ENCODE measurements around the gene REEP1. TPM values are rescaled to one million over a fixed set of nuclear protein-coding genes. Genes with fewer than 3 reads are reported as not detected.
A peak's percentile ranks its signal among the peaks of the same experiment; 100 is the strongest.

REEP1 gene
- total RNA-seq, 1 donor from 2014 or later: 12.0 TPM

- H3K36me3 Mint-ChIP-seq (ENCODE audit: insufficient read depth): peaks cover 21% of the 10 kb centered on the region
Observed at GRCh38 chr2:86172610-86173009, 164.8 kb downstream of the REEP1 start.

GRCh38 chr2:86171295-86171694 is 166.1 kb downstream of the REEP1 start:
- TF ChIP-seq CTCF (IDR thresholded peaks at IDR 0.05; ENCODE audit: unreplicated experiment): no peak
- H3K9me3 Mint-ChIP-seq (ENCODE audit: low read depth): no peaks in the 10 kb centered on the region
- peaks cover 21% of the 10 kb centered on the region for H3K36me3 Mint-ChIP-seq (ENCODE audit: insufficient read depth)
- H3K27me3 Mint-ChIP-seq: no peaks in the 10 kb centered on the region
- H3K27ac Mint-ChIP-seq: no peak overlapping the region
- peaks cover 14% of the 10 kb centered on the region for H3K4me1 Mint-ChIP-seq (ENCODE audit: low read depth)
- H3K4me3 Mint-ChIP-seq (ENCODE audit: low read depth): no peak overlapping the region
- DNase-seq (ENCODE audit: low spot score, unreplicated experiment): no peak

More at GRCh38 chr2:86172610-86173009, 164.8 kb downstream of the REEP1 start:
- TF ChIP-seq CTCF (IDR thresholded peaks at IDR 0.05; ENCODE audit: unreplicated experiment): no peak
- H3K9me3 Mint-ChIP-seq (ENCODE audit: low read depth): no peaks in the 10 kb centered on the region
- peaks cover 19% of the 10 kb centered on the region for H3K4me1 Mint-ChIP-seq (ENCODE audit: low read depth)
- H3K27me3 Mint-ChIP-seq: no peaks in the 10 kb centered on the region
- no peak overlapping the region for H3K4me3 Mint-ChIP-seq (ENCODE audit: low read depth)
- H3K27ac Mint-ChIP-seq: peak overlapping the region; percentile 90
- DNase-seq (ENCODE audit: low spot score, unreplicated experiment): no peak

GRCh38 chr2:86170449-86170848 is 167.0 kb downstream of the REEP1 start:
- Mint-ChIP-seq H3K27me3 (no peaks in the 10 kb centered on the region), H3K36me3 (ENCODE audit: insufficient read depth) (peaks cover 22% of the 10 kb centered on the region), H3K9me3 (ENCODE audit: low read depth) (no peaks in the 10 kb centered on the region), H3K4me1 (ENCODE audit: low read depth) (peaks cover 6% of the 10 kb centered on the region), H3K4me3 (ENCODE audit: low read depth) (no peak overlapping the region), H3K27ac (no peak overlapping the region)
- no peak for DNase-seq (ENCODE audit: low spot score, unreplicated experiment)
- TF ChIP-seq CTCF (IDR thresholded peaks at IDR 0.05; ENCODE audit: unreplicated experiment): no peak

Small RNAs within 50 kb of the gene (microRNA-seq; reads per million reads assigned to microRNA genes)
- not detected for gene MIR4779 (ENCODE audit: borderline number of aligned reads, unreplicated experiment)

Other genes starting within 250 kb of the REEP1 start
- 47.9 and 51.3 TPM in 2 replicates for gene POLR1A, start 231.7 kb downstream of the REEP1 start, total RNA-seq
- 160 and 163 TPM in 2 replicates for gene PTCD3, start 231.4 kb downstream of the REEP1 start, total RNA-seq
- gene IMMT, start 142.2 kb downstream of the REEP1 start, total RNA-seq: 90.1 and 94.1 TPM in 2 replicates
- 28.1 and 31.8 TPM in 2 replicates for gene MRPL35, start 138.2 kb downstream of the REEP1 start, total RNA-seq
- gene KDM3A, start 103.7 kb upstream of the REEP1 start, total RNA-seq: 73.7 and 75.5 TPM in 2 replicates
- gene CHMP3, start 225.8 kb upstream of the REEP1 start, total RNA-seq: 91.2 and 94.1 TPM in 2 replicates